AG10803 (cell line): ENCODE data around the gene ACVR1C.

Experiments used
- DNase-seq: peaks from one replicate; pipeline ENCODE4 v3.0.0; 2010; ENCODE audit warnings: low read depth
- H3K4me3 ChIP-seq: 2 replicates; pipeline ENCODE4 v1.5.1; 2011; ENCODE audit warnings: mild to moderate bottlenecking, low read length, control low read depth
- TF ChIP-seq, protein P1 (sequence below): conservative IDR thresholded peaks from 2 replicates; pipeline ENCODE4 v1.5.1; 2011; ENCODE audit warnings: mild to moderate bottlenecking, low read length, control low read depth, inconsistent platforms

Gene ACVR1C

GRCh38 chr2:157487271-157487610 lies 141.4 kb downstream of the ACVR1C start:
- DNase-seq, result no peak
- H3K4me3 ChIP-seq, result no peak overlapping the region
- TF ChIP-seq, protein P1, sequence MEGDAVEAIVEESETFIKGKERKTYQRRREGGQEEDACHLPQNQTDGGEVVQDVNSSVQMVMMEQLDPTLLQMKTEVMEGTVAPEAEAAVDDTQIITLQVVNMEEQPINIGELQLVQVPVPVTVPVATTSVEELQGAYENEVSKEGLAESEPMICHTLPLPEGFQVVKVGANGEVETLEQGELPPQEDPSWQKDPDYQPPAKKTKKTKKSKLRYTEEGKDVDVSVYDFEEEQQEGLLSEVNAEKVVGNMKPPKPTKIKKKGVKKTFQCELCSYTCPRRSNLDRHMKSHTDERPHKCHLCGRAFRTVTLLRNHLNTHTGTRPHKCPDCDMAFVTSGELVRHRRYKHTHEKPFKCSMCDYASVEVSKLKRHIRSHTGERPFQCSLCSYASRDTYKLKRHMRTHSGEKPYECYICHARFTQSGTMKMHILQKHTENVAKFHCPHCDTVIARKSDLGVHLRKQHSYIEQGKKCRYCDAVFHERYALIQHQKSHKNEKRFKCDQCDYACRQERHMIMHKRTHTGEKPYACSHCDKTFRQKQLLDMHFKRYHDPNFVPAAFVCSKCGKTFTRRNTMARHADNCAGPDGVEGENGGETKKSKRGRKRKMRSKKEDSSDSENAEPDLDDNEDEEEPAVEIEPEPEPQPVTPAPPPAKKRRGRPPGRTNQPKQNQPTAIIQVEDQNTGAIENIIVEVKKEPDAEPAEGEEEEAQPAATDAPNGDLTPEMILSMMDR, result no peak

GRCh38 chr2:157486596-157487270 lies 141.9 kb downstream of the ACVR1C start:
- TF ChIP-seq, protein P1, result no peak
- no peak overlapping the region for H3K4me3 ChIP-seq
- peak; percentile 14 for DNase-seq

DNA sequence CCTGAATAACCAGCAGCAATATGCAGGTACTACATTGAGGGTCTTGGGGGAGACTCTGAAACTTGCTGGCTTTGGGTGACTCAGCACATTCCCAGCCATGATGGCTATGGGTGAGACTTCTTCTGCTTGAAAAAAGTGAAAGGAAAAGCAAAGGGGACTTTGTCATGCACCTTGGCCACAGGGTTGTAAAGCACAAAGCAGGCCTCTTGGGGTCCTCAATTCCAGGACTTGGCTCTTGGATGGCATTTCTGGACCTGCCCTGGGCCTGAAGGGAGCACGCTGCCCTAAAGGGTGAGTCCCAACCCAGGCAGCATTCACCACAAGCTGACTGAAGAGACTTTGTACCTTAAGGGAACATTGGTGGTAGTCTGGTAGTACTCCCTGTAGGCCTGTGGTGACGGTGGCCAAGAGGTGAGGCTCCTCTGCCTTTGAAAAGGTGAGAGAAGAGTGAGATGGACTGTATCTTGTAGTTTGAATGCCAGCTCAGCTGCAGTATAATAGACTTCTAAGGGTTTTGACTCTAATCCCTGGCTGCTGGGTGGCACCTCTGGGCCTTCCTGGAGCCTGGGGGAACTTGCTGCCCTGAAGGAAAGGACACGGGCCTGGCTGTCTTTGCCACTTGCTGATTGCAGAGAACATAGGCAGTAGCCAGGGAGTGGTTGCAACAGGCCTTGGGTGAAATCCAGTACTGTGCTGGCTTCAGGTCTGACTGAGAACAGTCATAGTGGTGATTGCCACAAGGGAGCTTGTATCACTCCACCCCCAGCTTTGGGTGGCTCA lies 148.3 kb downstream of the ACVR1C start:
- H3K4me3 ChIP-seq, result no peak overlapping the region
- TF ChIP-seq, protein P1, result no peak
- peak; percentile 81 for DNase-seq

- no peak overlapping the region for H3K4me3 ChIP-seq
- no peak for DNase-seq
- TF ChIP-seq, protein P1, result no peak
Measured at GRCh38 chr2:157479081-157480027, 149.3 kb downstream of the ACVR1C start.

DNA sequence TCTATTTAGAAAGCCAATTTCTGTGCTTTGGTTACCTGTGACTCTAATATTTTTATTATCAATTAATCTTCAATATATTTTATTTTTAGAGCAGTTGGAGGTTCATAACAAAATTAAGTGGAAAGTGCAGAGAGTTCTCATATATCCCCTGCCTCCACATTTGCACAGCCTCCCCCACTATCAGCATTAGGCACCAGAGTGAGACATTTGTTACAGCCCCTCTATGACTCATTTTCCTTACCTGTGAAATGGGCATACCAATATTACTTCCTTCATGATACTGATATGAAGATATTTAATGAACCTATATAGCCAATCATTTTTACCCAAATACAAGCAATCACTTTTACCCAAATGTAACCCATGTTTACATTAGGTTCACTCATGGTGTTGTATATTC lies 150.7 kb downstream of the ACVR1C start:
- no peak overlapping the region for H3K4me3 ChIP-seq
- DNase-seq, result no peak
- TF ChIP-seq, protein P1, result no peak

GRCh38 chr2:157476953-157477709 lies 151.5 kb downstream of the ACVR1C start:
- no peak overlapping the region for H3K4me3 ChIP-seq
- DNase-seq, result no peak
- TF ChIP-seq, protein P1, result no peak
